ENCODE results near the gene QTRT2.

The QTRT2 gene

DNA sequence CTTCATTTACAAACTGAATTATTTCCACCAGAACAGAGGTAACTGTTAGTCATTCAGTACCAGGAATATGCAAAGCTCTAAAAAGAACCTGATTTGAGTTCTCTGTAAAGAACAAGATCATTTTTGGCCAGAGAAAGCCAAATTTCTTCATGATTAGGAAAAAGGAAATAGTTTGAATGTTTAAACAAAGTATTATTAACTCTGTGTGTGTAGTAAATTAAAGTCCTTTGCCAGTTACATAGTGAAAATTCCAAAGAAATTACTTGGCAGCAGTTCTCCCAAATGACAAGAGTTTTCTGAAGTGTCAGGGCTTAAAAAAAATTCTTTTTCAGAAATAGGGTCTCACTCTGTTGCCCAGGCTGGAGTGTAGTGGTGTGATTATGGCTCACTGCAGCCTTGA is 24.5 kb downstream of the QTRT2 start:
- H3K27me3 ChIP-seq (ENCODE audit: control insufficient read depth, insufficient read depth, low read length): no peaks in the 10 kb centered on the region
- H3K9ac ChIP-seq (ENCODE audit: low read length): no peak overlapping the region
- H3K4me3 ChIP-seq (ENCODE audit: low read length): no peak overlapping the region
- no peaks in the 10 kb centered on the region for H3K36me3 ChIP-seq (ENCODE audit: control insufficient read depth, insufficient read depth, low read length)
- no peaks in the 10 kb centered on the region for H3K9me3 ChIP-seq (ENCODE audit: control insufficient read depth, low read length)
- no peaks in the 10 kb centered on the region for H3K4me1 ChIP-seq (ENCODE audit: control insufficient read depth, insufficient read depth, low read length)

DNA sequence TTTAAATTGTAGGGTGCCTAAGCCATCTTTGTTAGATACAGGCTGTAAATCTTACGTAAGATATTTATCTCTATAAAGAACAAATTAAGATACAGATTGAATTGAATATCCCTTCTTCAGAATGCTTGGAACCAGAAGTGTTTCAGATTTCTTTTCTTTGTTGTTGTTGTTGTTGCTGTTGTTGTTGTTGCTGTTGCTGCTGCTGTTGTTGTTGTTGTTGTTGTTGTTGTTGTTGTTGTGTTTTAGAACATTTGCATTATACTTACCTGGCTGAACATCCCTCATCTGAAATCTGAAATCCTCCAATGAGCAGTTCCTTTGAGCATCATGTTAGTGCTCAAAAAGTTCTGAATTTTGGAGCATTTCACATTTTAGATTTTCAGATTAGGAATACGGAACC is 26.6 kb downstream of the QTRT2 start:
- Histone ChIP-seq H3K9me3 (ENCODE audit: control insufficient read depth, low read length) (no peaks in the 10 kb centered on the region), H3K27me3 (ENCODE audit: control insufficient read depth, insufficient read depth, low read length) (no peaks in the 10 kb centered on the region), H3K36me3 (ENCODE audit: control insufficient read depth, insufficient read depth, low read length) (no peaks in the 10 kb centered on the region), H3K4me1 (ENCODE audit: control insufficient read depth, insufficient read depth, low read length) (no peaks in the 10 kb centered on the region), H3K4me3 (ENCODE audit: low read length) (no peak overlapping the region), H3K9ac (ENCODE audit: low read length) (no peak overlapping the region)

DNA sequence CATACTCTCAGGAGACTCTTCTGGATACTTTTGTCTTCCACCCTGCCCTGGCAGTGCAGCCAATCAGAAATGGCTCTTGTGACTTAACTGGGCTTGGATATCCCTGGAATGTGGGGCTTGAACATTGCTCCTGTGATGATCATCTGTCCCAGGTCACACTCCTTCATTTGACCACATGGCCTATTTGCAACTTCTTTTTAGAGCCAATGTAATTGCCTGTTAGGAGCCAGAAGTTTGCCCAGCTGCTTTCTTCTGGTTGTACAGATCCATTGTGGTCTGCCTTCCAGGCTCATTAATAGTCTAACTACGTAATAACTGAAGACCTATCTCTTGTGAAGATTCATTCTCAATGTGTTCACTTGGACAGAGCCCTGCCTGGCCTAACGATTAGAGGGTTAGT is 29.8 kb downstream of the QTRT2 start:
- H3K4me3 ChIP-seq (ENCODE audit: low read length): no peak overlapping the region
- no peaks in the 10 kb centered on the region for H3K36me3 ChIP-seq (ENCODE audit: control insufficient read depth, insufficient read depth, low read length)
- H3K4me1 ChIP-seq (ENCODE audit: control insufficient read depth, insufficient read depth, low read length): no peaks in the 10 kb centered on the region

GRCh38 chr3:114089675-114090074 is 33.1 kb downstream of the QTRT2 start:
- no peaks in the 10 kb centered on the region for H3K4me1 ChIP-seq (ENCODE audit: control insufficient read depth, insufficient read depth, low read length)
- H3K9me3 ChIP-seq (ENCODE audit: control insufficient read depth, low read length): no peaks in the 10 kb centered on the region
- H3K4me3 ChIP-seq (ENCODE audit: low read length): no peak overlapping the region
- H3K27me3 ChIP-seq (ENCODE audit: control insufficient read depth, insufficient read depth, low read length): no peaks in the 10 kb centered on the region
- no peaks in the 10 kb centered on the region for H3K36me3 ChIP-seq (ENCODE audit: control insufficient read depth, insufficient read depth, low read length)
- H3K9ac ChIP-seq (ENCODE audit: low read length): no peak overlapping the region

More for the DNA sequence above, 29.8 kb downstream of the QTRT2 start:
- Histone ChIP-seq H3K27me3 (ENCODE audit: control insufficient read depth, insufficient read depth, low read length) (no peaks in the 10 kb centered on the region), H3K9me3 (ENCODE audit: control insufficient read depth, low read length) (no peaks in the 10 kb centered on the region), H3K9ac (ENCODE audit: low read length) (no peak overlapping the region)

DNA sequence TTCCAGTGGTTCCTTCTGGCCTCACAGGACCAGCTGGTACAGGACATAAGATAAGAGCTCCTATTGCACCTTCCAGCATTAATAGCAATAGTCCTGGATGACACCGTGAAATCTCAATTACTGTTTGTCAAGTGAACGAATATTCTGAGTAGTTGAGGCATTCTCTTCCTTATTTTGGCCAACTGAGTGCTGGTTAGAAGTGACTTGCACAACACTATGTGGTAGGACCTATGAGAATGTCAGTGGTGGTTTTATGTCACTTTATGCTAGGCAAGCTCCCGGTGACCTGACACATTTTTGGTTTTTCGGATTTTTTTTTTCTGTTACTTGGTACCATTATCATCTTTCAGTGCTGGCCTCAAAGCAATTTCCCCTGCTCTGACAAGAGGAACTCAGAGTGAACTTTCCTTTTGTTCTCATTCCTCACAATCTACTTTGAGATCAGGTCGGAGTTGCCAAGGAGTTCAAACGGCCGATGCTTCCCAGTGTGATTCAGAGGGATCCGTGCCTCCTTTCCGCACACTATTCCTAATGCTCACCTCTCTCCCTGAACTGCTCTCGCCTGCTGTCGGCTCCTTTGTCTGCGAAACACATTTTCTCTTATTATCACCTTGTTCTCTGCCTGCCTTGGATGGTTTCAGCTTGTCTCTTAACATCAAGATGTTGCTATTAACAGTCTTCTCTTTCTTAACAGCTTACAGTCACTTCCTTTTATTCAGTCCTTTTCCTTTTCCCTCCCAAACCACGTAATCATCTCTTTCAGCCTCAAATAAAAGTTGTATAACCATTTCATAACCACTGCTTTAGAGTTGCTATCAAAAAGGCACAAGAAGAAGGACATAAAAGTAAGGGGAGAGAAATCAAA is 35.8 kb downstream of the QTRT2 start:
- Histone ChIP-seq H3K27me3 (ENCODE audit: control insufficient read depth, insufficient read depth, low read length) (no peaks in the 10 kb centered on the region), H3K4me3 (ENCODE audit: low read length) (no peak overlapping the region), H3K36me3 (ENCODE audit: control insufficient read depth, insufficient read depth, low read length) (no peaks in the 10 kb centered on the region), H3K9me3 (ENCODE audit: control insufficient read depth, low read length) (no peaks in the 10 kb centered on the region), H3K4me1 (ENCODE audit: control insufficient read depth, insufficient read depth, low read length) (no peaks in the 10 kb centered on the region), H3K9ac (ENCODE audit: low read length) (no peak overlapping the region)

- Histone ChIP-seq H3K4me1 (ENCODE audit: control insufficient read depth, insufficient read depth, low read length) (no peaks in the 10 kb centered on the region), H3K36me3 (ENCODE audit: control insufficient read depth, insufficient read depth, low read length) (no peaks in the 10 kb centered on the region), H3K4me3 (ENCODE audit: low read length) (no peak overlapping the region), H3K27me3 (ENCODE audit: control insufficient read depth, insufficient read depth, low read length) (no peaks in the 10 kb centered on the region), H3K9ac (ENCODE audit: low read length) (no peak overlapping the region), H3K9me3 (ENCODE audit: control insufficient read depth, low read length) (no peaks in the 10 kb centered on the region)
Measured at GRCh38 chr3:114093016-114093380, 36.5 kb downstream of the QTRT2 start.

DNA sequence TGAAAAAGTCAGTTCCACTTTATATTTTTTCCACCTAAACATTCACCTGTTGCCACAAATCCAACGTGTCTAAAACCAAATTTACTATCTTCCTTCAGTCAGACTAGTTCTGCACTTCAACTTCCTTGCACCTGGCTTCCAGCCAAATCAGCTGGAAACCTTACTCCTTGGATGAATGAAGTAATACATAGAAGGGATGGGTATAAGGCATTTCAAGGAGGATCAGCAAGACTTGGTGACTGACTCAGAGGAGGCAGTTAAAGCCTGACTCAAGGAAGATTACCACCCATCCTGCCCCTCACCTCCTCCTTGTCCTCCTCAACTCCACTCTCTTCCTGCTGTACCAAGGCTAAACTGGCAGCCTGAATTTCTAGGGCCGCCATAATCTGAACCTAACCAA is 37.1 kb downstream of the QTRT2 start:
- H3K27me3 ChIP-seq (ENCODE audit: control insufficient read depth, insufficient read depth, low read length): no peaks in the 10 kb centered on the region
- H3K9me3 ChIP-seq (ENCODE audit: control insufficient read depth, low read length): no peaks in the 10 kb centered on the region
- no peaks in the 10 kb centered on the region for H3K4me1 ChIP-seq (ENCODE audit: control insufficient read depth, insufficient read depth, low read length)
- no peak overlapping the region for H3K9ac ChIP-seq (ENCODE audit: low read length)
- no peak overlapping the region for H3K4me3 ChIP-seq (ENCODE audit: low read length)
- no peaks in the 10 kb centered on the region for H3K36me3 ChIP-seq (ENCODE audit: control insufficient read depth, insufficient read depth, low read length)

DNA sequence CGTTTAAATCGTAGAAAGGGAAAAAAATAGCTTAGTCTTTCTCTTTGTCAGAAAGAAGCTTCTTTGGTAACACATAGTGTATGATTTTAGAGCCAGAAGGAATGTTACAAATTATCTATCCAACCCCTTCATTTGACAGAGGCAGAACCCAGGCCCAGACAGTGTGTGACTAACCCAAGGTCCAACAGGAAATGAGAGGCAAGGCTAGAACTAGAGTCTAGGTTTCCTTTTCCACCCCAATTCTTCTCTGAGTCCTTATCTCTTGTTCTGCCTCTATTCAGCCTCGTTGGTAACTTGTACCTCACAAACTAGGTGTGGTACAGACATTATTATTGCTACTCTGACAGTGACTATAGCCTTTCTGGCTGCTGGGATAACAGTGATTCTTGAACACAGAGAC is 39.3 kb downstream of the QTRT2 start:
- H3K27me3 ChIP-seq (ENCODE audit: control insufficient read depth, insufficient read depth, low read length): no peaks in the 10 kb centered on the region
- no peak overlapping the region for H3K4me3 ChIP-seq (ENCODE audit: low read length)
- no peaks in the 10 kb centered on the region for H3K4me1 ChIP-seq (ENCODE audit: control insufficient read depth, insufficient read depth, low read length)
- H3K9ac ChIP-seq (ENCODE audit: low read length): no peak overlapping the region
- H3K36me3 ChIP-seq (ENCODE audit: control insufficient read depth, insufficient read depth, low read length): no peaks in the 10 kb centered on the region
- H3K9me3 ChIP-seq (ENCODE audit: control insufficient read depth, low read length): no peaks in the 10 kb centered on the region

GRCh38 chr3:114101101-114101500 is 44.6 kb downstream of the QTRT2 start:
- Histone ChIP-seq H3K36me3 (ENCODE audit: control insufficient read depth, insufficient read depth, low read length) (no peaks in the 10 kb centered on the region), H3K9ac (ENCODE audit: low read length) (no peak overlapping the region), H3K4me3 (ENCODE audit: low read length) (no peak overlapping the region), H3K4me1 (ENCODE audit: control insufficient read depth, insufficient read depth, low read length) (no peaks in the 10 kb centered on the region), H3K27me3 (ENCODE audit: control insufficient read depth, insufficient read depth, low read length) (no peaks in the 10 kb centered on the region), H3K9me3 (ENCODE audit: control insufficient read depth, low read length) (no peaks in the 10 kb centered on the region)

DNA sequence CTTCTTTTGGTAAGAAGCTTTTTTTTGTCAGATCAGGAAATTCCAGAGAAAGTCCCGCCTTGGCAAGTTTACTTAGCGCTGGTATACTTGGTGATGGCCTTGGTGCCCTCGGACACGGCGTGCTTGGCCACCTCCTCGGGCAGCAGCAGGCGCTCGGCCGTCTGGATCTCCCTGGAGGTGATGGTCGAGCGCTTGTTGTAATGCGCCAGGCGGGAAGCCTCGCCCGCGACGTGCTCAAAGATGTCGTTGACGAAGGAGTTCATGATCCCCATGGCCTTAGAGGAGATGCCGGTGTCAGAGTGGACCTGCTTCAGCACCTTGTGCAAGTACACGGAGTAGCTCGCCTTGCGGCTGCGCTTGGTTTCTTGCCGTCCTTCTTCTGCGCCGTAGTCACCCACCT is 46.6 kb downstream of the QTRT2 start:
- H3K4me1 ChIP-seq (ENCODE audit: control insufficient read depth, insufficient read depth, low read length): no peaks in the 10 kb centered on the region
- no peak overlapping the region for H3K4me3 ChIP-seq (ENCODE audit: low read length)
- no peaks in the 10 kb centered on the region for H3K27me3 ChIP-seq (ENCODE audit: control insufficient read depth, insufficient read depth, low read length)
- H3K36me3 ChIP-seq (ENCODE audit: control insufficient read depth, insufficient read depth, low read length): no peaks in the 10 kb centered on the region
- H3K9ac ChIP-seq (ENCODE audit: low read length): no peak overlapping the region
- H3K9me3 ChIP-seq (ENCODE audit: control insufficient read depth, low read length): no peaks in the 10 kb centered on the region

GRCh38 chr3:114103858-114104257 is 47.3 kb downstream of the QTRT2 start:
- H3K36me3 ChIP-seq (ENCODE audit: control insufficient read depth, insufficient read depth, low read length): no peaks in the 10 kb centered on the region
- H3K9me3 ChIP-seq (ENCODE audit: control insufficient read depth, low read length): no peaks in the 10 kb centered on the region
- H3K4me3 ChIP-seq (ENCODE audit: low read length): no peak overlapping the region
- H3K9ac ChIP-seq (ENCODE audit: low read length): no peak overlapping the region
- no peaks in the 10 kb centered on the region for H3K27me3 ChIP-seq (ENCODE audit: control insufficient read depth, insufficient read depth, low read length)
- no peaks in the 10 kb centered on the region for H3K4me1 ChIP-seq (ENCODE audit: control insufficient read depth, insufficient read depth, low read length)

DNA sequence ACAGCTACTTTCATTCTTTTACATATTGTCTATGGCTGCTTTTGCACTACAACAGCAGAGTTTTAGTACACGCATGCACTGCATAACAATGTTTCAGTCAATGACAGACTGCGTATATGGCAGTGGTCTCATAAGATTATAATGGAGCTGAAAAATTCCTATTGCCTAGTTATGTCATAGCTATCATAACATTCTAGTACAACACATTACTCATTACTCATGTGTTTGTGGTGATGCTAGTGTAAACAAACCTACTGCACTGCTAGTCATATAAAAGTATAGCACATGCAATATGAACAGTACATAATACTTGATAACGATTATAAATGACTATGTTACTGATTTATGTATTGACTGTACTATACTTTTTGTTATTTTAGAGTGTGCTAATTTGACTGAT is 47.9 kb downstream of the QTRT2 start:
- H3K4me1 ChIP-seq (ENCODE audit: control insufficient read depth, insufficient read depth, low read length): no peaks in the 10 kb centered on the region
- no peak overlapping the region for H3K4me3 ChIP-seq (ENCODE audit: low read length)
- no peaks in the 10 kb centered on the region for H3K27me3 ChIP-seq (ENCODE audit: control insufficient read depth, insufficient read depth, low read length)
- no peaks in the 10 kb centered on the region for H3K9me3 ChIP-seq (ENCODE audit: control insufficient read depth, low read length)
- H3K9ac ChIP-seq (ENCODE audit: low read length): no peak overlapping the region
- no peaks in the 10 kb centered on the region for H3K36me3 ChIP-seq (ENCODE audit: control insufficient read depth, insufficient read depth, low read length)

DNA sequence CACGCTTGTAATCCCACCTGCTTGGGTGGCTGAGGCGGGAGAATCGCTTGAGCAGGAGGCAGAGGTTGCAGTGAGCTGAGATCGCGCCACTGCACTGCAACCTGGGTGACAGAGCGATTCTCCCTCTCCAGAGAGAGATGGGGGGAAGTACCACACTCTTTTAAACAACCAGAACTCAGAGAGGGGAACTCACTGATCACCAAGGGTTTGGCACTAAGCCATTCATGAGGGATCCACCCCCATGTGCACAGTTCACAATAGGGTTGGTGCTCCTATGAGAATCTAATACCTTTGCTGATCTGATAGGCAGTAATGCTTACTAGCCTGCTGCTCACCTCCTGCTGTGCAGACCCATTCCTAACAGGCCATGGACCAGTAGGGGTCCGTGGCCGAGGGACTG is 51.6 kb downstream of the QTRT2 start:
- no peaks in the 10 kb centered on the region for H3K4me1 ChIP-seq (ENCODE audit: control insufficient read depth, insufficient read depth, low read length)
- no peaks in the 10 kb centered on the region for H3K9me3 ChIP-seq (ENCODE audit: control insufficient read depth, low read length)
- H3K9ac ChIP-seq (ENCODE audit: low read length): no peak overlapping the region
- H3K27me3 ChIP-seq (ENCODE audit: control insufficient read depth, insufficient read depth, low read length): no peaks in the 10 kb centered on the region
- no peak overlapping the region for H3K4me3 ChIP-seq (ENCODE audit: low read length)
- no peaks in the 10 kb centered on the region for H3K36me3 ChIP-seq (ENCODE audit: control insufficient read depth, insufficient read depth, low read length)

Measured in mucosa of stomach (tissue), 1 donor.